CMK (cell line): Measurements from ENCODE around the gene UBE2E3.
"Not testable (repeated sequence)": the region's sequence is repeated elsewhere in the genome, so short reads cannot be mapped to it uniquely, and the experiment has no call there.

Source experiments
- DNase-seq: peaks from one replicate; pipeline ENCODE4 v3.0.0-alpha.2; 2010; ENCODE audit warnings: low read depth

The UBE2E3 gene

DNA sequence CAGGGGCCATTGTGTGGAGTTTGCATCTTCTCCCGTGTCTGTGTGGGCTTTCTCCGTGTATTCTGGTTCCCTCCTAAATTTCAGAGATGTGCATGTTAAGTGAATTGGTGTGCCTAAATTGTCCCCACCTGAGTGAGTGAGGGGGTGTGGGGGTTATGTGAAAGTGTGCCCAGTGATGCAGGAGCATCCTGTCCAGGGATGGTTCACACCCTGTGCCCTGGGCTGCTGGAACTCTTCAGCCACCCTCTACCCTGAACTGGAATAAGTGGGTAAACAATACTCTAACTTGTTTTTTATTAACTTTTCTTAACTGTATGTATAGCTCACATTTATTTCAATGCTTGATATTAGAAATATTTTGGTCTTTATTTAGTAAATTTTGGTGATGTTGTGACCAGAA, 56.0 kb downstream of the UBE2E3 start:
- DNase-seq, result no peak

DNA sequence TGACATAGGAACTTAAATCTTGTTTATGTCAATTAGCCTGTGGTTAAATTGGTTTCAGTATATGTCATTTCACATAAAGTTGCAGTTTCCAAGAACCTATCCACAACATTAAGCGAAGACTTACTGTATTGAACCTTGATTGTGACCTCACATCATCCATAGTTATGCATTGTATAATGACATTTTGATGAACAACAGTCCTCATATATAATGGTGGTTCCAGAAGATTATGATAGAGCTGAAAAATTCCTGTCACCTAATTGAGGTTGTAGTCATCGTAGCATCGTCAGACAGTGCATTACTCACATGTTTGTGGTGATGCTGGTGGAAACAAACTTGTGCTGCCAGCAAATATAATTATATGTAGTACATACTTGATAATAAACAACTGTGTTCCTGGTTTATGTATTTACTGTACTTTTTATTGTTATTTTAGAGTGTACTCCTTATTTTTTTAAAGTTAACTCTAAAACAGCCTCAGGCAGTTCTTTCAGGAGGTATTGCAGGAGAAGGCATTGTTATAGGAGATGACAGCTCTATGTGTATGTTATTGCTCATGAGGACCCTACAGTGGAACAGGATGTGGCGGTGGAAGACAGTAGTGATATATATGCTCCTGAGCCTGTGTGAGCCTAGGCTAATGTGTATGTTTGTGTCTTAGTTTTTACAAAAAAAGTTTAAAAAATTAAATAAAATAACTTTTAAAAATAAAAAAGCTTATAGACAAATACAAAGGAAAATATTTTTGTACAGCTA, 56.6 kb downstream of the UBE2E3 start:
- no peak for DNase-seq

DNA sequence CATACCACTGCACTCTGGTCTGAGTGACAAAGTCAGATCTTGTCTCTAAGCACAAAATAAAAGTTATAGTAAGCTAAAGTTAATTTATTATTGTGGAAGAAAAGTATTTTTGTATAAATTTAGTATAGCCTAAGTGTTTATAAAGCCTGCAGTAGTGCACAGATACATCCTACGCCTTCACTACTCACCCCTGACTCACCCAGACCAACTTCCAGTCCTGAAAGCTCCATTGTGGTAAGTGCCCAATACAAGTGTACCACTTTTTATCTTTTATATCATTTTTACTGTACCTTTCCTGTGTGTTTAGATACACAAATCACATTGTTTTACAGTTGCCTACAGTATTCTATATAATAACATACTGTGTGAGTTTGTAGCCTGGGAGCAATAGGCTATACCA, 57.5 kb downstream of the UBE2E3 start:
- DNase-seq, result no peak

DNA sequence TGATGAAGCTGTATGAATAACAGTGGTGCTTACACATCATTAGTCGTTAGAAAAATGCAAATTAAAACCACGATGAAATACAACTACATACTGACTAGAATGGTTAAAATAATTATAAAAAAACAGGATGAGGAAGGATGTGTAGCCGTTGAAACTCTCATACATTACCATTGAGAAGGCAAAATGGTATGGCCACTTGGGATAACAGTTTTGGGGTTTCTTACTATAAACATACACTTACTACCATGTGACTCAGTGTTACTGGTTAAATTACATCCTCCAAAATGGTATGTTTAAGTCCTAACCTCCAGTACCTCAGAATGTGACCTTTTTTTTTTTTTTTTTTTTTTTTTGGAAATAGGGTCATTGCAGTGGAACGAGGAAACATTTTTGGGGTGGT, 58.4 kb downstream of the UBE2E3 start:
- DNase-seq, result no peak

DNA sequence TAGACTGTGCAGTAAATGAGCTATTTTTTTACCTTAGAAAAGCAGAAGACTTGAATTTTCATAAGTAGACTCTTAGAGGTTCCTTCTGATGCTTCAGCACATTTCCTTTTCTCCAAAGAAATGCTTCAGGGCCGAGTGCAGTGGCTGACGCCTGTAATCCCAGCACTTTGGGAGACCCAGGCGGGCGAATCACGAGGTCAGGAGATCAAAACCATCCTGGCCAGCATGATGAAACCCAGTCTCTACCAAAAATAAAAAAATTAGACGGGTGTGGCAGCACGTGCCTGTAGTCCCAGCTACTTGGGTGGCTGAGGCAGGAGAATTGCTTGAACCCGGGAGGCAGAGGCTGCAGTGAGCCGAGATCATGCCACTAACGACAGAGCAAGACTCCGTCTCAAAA, 60.4 kb downstream of the UBE2E3 start:
- DNase-seq, result not testable (repeated sequence)

DNA sequence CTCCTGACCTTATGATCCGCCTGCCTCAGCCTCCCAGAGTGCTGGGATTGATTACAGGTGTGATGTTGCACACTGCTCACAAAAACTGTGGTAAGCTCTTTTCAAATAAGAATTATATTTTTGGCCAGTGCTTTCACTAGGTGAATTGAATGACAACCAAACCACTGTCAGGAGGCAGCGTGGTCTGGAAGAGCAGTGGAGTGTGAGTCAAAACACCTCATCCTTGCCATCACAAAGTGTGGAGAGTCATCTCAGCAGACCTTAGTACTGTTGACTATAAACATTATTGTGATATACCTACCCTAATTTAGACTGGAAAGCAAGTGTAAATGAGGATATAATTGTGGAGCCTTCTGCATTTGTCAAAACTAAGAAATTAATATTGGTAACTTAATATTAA, 61.3 kb downstream of the UBE2E3 start:
- DNase-seq, result no peak

DNA sequence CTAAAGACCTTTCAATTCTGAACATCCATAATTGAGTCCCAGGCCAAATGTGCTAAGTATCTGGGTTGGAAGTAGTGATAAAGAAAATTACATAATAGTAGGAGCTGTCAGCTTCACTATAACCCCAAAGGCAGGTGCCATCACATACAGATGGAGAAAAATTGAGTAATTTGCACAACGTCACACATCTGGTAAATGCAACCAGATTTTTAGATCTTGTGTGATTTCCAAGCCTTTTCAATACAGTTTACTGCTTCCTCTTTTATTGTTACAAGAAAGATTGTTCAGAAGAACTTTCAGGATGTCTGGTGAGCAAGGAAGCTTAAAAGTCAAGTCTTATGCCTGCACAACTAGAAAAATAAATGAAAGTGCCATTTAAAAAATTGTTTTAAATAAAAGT, 62.3 kb downstream of the UBE2E3 start:
- DNase-seq, result no peak

DNA sequence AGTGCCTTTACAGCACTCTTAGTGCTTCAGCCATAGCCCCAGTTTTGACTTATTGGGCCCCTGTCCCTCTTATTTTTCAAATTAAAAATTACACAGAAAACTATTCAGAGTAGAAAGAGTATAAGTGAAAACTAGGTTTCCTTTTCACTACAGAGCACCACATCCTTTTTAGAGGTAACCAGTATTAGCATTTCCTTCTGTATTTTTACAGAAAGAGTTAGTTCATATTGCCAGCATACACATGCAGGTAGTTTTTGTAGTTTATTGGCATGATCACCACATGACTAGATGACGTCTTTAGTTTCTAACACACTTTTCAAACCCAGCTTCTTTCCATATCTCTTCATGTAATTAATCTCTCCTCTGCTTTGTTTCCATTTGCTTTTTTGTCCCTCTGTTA, 66.4 kb downstream of the UBE2E3 start:
- no peak for DNase-seq

DNA sequence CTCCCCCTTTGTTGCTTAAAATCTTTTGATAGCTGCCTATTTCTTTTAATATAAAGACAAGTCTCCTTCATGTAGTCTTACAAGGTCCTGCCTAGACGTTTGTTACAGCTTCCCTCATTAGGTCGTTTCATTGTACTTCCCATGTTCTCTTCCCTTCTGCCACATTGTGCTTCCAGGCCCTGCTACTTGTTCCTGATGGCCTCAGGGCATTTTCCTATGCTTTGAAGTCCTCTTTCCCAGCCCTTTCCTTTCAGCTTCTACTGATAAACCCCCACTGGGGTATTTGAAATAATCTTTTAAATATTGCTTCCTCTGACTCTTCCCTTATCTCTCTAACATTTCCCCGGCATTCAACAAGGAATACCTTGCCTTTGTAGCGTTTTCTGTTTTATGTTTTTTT, 67.4 kb downstream of the UBE2E3 start:
- no peak for DNase-seq

DNA sequence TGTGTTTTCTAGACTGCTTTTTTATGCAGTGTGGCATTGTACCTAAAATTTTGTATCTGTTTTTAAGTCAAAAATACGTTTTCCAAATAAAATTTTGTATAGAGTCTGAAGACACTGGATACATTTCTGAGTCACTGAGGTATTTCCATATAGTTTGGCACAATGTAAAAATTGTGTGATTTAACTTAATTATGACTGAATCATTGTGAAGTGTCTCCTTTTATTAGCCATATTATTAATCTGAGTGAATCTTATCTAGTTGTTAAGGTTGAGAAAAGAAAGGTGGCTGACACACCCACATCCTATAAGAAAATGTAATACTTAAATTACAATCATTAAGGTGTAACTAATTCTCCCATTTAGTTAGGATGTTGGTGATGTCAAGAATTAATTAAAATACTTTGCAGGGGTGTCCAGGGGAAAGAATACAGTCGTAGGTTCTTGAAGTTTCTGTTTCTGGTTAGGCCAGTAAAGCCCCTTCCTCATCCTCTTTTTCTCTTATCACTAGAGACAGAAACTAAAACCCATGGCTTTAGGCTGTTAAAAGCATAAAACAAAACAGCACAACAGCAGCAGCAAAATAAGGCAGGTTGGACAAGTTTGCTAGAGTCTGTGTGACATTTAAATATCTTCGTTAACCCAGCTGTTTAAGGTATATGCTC, 71.6 kb downstream of the UBE2E3 start:
- no peak for DNase-seq

DNA sequence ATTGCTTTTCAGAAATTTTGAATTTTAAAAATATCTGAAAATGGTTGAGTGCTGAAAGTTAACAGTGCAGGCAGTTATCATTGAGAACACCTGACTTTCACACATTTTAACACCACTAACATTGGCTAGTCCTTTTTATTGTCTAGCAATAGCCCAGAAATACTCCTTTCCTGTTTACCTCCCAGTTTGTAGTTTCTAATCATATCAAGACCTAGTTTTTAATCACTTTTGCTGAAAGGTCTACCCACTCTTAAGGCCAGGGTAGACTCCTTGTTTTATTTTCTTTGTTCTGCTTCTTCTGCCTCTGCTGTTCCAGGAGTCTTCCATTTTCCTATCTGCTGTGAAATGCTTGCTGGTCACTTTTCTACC, 72.1 kb downstream of the UBE2E3 start:
- DNase-seq, result no peak

DNA sequence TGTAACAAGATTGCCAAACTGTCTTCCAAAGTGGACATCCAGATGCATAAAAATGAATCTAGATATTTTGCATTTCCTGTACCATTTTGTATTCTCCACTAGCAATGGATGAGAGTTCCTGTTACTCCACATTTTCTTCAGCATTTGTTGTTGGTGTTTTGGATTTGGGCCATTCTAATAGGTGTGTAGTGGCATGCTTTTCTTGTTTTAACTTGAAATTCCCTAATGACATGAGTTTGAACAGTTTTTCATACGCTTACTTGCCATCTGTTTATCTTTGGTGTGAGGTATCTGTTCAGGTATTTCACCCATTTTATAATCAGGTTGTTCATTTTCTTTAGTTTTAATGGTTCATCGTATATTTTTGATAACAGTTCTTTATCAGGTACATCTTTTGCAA, 73.9 kb downstream of the UBE2E3 start:
- DNase-seq, result no peak

DNA sequence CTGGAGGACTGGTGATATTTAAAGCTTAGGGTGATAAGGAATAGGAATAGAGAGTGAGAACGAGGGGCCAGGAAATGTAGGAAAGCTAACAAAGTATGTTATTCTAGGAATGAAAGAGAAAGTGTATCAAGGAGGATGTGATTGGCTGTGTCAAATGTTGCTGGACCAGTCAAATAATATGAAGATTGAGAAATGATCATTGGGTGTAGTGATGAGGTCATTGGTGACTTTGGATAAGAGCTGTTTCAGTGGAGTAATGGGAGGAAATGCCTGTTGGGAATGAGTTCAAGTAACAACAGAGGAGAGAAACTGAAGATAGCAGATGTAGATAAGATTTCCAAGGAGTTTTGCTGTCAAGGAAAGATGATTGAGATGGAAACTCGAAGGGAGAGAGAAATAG, 74.4 kb downstream of the UBE2E3 start:
- DNase-seq, result no peak

DNA sequence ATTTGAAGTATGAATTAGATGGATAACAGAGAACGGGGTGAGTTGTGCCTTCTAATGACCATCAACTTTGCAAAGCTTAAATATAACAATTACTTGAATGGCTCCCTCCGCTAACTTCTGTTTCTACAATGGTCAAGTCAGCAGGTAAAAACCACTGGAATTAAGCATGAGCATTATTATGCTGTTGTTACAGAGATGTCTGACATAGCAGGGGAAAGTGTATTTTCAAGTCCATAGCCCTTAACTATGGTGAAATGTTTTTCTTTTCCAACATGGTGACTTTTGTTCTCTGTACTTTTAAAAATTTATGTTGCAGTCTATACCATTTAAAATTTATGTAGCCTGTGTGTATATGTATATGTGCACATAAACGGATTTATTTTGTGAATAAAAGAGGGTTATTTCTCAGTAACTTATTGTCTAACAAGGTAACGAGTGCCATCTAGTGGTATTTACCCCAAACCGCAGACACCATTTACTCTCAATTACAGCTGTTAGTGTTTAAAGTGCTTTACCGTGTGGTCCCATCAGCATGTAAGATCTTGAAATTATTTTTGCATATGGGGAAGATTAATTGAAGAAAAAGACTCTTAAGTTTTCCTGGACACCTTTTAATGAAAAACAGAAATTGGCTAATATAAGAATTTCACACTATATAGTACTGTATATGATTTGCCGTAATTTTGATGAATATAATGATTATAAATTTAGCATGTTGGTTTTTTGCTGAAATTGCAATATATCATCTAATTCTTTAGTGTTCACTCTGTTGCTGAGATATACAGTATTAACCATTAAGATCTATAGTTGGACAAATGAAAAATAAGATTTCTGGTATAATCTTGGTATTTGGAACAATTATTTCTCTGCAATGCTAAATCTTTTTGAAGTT, 78.2 kb downstream of the UBE2E3 start:
- DNase-seq, result peak; percentile 15

DNA sequence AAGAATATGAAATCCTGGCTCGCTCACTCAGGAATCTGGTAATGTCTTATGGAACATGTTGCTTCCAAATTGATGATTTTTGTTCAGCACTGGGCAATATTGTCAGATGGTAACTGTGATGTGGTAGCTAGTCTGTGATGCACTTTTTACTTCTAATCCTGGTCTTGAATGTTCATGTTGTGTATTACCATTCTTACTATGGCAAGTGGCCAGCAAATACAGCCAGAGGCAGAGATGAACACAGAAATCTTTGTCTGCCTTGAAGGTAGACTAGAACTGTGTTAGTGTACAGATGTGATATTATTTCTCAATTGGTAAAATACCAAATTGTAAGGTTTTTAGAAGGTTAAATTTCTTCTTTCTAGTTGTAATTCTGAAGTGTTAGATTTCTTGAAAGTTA, 83.3 kb downstream of the UBE2E3 start:
- DNase-seq, result no peak

DNA sequence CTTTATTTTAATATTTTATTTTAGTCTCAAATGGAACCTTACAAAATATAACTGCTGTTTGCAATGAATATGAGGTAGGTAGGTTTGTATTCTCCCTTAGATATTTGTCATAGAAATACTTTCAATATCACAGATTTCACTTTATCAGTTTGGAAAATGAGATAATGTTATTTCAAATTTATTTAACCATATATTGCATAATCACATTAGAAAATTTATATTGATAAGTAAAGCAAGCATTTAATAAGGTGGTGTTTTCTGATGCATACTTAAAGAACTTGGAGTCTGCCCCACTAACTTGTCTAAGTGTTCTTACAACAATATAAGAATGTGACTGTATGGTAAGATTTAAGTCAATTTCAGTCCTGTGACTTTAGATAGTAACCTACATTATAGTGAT, 85.1 kb downstream of the UBE2E3 start:
- no peak for DNase-seq

DNA sequence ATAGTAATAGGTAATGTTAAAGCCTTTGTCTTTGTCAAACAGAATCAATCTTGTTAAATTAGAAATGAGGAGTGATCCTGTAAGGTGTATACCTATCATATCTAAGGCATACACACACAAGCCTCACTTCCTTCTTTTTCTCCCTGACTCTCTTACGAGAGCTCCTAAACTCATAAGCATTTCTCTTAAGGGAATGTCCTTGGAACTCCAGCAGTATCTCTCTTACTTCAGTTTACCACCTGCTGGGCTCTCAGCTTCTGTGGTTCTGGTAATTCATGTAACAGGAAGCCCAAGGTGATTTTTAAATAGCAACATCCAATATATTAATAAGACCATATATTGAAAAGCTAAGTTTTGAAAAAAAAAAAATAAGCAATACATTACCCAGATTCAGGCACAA, 85.9 kb downstream of the UBE2E3 start:
- DNase-seq, result no peak

DNA sequence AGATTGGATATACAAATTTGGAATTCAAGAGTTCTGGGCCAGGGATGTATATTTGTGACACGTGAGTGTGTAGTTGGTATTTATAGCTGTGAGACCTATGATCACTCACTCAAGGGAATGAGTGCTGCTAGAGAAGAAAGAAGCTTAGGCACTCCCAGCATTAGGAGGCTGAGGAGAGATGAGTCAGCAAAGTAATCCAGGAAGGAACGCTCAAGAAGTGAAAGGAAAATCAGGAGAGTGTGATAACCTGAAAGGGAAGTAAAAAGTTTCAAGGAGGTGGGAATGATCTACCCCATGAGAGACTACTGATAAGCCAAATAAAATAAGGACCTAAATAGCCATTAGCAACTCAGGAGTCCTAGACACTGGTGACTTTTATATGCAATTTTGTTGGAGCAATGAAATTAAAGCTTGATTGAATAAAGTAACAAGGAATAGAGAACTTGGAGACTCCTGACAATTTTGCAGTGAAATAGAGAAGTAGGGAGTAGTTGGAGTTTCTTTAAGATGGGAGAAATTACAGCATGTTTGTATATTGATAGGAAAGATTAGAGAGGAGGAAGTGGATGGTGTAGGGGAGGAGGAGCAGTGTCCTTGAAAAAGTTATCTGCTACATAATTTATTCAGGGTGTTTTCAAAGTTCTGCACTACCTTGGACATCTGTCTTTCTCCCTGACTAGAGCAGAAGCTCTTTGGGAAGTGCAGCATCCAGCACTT, 89.9 kb downstream of the UBE2E3 start:
- DNase-seq, result peak; percentile 24

DNA sequence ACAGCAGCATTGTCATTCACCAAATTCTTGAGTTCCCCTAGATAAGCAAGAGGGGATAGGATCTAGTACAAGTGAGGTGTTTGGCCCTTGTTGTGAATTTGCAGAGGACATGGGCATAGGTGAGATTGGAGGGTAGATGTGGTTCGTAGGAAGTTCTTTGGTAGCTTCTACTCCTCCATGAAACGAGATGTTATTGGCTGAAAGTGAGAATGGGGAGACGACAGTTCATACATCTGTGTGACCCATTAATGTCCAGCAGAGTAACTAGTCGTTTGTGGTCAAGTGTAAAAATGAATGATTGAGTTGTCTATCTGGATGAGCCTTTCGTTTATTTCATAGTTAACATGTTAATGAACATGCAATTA, 90.4 kb downstream of the UBE2E3 start:
- DNase-seq, result no peak

DNA sequence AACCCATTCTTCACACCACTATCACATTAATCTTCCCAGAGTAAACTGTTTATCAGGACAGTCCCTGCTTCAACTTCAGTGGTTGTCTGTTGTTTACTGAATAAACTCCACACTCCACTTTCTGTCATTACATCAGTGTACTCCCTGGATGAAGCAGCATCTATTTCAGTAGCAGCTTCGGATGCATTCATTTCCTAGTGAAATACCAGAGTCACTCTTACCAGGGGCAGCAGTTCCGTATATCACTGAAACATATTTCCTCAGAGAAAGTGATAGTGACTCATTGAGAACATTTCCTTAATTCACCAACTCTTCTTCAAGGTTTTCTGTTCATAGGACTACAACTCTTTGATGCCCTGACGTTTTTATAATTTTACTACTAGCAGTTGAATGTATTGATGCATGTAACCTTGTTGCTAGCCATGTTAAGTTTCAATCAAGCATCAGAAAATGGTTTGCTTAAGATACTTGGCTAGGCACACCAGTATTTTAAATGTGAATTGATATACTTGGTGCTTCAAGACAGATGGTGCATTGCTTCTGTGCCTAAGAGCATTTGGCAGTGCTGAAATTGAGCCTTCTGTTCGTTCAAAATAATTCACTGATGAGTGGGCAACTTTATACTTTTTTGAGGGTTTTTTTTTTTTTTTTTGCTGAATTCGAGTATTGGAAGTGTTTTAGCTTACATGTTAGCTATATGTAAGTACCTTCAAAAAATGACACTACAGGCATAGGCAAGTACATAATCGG, 92.3 kb downstream of the UBE2E3 start:
- no peak for DNase-seq

DNA sequence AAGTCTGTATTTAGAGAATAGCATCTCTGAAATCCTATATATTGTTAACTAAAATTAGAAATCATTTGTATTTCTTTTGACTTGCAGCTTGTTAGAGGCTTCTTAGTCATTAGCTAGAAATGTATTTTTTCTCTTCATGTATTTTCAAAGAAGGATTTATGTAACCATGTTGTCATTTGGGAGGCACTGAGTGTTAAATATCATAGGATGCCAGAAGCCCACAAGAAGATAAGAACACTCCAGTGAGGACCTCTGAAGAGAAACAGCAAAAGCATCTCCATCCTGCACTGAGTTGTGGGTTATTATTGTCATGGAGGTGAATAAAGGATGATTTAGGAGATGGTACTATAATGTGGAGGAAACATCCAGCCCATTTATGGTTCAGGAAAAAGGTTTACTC, 93.5 kb downstream of the UBE2E3 start:
- DNase-seq, result no peak

DNA sequence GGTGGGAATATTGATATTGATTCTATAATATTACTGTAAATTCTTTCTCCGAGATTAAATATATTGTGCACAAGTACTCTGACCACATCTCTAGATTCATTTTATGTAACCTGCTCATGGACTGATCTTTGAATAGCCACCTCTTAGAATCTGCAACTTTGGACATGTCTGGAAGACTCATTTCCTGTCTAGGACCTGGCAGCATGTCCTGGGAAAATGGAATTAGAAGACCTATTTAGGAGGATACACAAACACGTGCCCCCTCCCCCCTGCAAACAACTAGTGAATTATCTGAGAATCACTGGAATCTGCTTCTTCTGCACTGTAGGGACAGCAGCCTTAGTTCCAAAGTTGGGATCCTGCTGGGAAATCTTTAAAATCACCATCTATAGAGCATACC, 94.1 kb downstream of the UBE2E3 start:
- no peak for DNase-seq
